DMS 273 (cell line): Measurements from ENCODE around the gene NSFL1C.

ENCODE experiments used
- DNase-seq: peaks from one replicate; lab custom pipeline; 2025; ENCODE audit not compliant: unreplicated experiment; lab: John Stamatoyannopoulos, UW

NSFL1C gene

DNA sequence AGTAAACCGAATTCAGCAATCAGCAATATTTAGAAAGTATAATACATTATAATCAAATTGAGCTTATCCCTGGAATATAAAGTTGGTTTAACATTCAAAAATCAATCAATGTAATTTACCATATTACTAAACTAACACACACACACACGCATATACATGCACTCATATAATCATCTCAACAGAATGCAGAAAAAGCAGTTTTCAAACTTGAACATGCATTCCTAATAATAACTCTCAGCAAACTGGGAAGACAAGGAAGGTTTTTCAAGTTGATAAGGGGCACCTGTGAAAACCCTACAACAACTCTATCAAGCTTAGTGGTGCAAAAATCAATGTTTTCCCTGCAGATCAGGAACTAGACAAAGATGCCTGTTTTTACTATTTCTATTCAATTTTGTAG lies 19.9 kb upstream of the NSFL1C start:
- DNase-seq, result no peak

DNA sequence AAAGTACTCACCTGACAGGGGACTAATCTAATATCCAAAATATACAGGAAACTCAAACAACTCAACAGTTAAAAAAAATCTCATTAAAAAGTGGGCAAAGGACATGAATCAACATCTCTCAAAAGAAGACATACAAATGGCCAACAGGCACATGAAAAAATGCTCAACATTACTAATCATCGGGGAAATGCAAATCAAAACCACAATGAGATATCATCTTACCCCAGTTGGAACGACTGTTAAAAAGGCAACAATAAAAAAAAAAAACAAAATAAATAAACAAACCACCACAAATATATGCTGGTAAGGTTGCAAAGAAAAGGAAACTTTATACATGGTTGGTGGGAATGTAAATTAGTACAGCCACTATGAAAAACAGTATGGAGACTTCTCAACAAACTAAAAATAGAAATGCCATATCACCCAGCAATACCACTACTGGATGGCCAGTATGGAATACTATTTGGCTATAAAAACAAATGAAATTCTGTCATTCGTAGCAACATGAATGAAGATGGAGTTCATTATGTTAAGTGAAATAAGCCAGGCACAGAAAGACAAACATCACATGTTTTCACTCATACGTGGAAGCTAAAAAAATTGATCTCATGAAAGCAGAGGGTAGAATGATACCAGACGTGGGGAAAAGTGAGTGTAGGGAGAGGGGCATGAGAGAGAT lies 17.9 kb upstream of the NSFL1C start:
- DNase-seq, result no peak

DNA sequence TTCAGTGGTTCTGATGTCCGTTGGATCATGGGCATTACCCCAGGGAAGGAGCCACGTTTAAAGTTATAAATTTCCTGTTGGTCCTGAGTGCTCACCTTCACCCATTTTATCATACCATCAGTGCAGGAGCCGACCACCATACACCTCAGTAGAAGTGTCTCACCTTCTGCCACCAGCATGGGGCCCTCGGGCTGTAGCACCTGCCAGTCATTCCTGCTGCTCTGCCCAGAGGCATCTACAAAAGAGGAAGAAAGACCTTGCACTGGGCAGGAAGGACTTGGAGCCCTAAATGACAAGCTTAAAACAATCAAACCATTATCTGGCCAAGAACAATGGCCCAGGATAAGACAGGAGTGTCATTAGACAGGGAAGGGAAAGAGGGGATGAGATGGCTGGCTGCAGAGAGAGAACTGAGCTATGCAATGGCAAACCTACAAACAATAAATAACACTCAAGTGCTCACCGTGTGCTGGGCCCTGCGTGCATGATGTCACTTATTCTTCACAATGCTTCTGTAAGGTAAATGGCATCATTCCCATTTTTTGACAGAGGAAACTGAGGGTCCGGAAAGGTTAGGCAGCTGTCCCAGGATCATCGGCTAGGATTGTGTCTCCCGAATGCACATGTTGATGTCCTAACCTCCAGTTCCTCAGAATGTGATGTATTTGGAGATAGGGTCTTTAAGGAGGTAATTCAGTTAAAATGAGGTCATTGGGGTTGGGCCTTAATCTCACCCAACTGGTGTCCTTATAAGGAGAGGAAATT lies 13.4 kb upstream of the NSFL1C start:
- no peak for DNase-seq

DNA sequence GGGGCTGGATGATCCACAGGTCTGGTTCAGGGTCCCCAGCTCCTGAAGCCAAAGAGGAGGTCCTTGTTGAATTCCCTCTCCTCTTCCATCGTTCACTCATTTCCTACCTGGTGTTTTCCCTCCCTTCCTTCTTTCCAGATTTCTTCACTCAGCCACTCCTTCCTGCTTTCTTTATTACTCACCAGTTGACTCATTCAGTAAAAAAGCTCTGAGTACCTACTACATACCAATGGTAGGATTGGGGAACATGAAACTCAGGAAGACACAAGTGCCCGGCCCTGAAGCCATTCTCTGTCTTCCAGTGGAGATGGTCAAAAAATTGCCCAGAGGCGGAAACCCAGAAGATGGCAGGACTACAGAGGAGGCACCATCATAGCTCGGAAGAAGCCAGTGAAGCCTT lies 11.9 kb upstream of the NSFL1C start:
- no peak for DNase-seq

DNA sequence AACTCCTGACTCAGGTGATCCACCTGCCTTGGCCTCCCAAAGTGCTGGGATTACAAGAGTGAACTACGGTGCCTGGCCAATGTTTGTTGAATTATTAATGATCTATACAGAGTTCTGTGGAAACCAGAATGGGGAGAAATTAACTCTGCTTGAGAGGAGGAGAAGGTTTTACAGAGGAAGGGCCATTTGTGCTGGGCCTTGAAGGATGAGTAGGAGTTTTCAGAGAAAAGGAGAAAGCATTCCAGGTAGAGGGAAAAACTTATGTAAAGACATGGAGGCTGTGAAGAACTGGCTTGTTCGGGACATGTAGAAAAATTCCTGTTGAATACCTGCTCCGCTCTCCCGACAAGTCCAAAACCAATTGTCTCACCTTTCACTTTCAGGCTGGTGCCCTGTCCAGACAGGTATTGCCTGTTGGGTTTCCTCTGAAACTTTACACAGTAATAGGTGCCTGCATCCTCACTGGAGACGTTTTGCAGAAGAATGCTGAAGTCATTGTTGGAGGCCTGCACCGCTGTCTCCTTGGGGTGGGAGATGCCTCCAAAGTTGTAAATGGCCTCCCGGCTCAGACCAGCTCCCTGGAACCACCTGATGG lies 11.3 kb upstream of the NSFL1C start:
- no peak for DNase-seq

DNA sequence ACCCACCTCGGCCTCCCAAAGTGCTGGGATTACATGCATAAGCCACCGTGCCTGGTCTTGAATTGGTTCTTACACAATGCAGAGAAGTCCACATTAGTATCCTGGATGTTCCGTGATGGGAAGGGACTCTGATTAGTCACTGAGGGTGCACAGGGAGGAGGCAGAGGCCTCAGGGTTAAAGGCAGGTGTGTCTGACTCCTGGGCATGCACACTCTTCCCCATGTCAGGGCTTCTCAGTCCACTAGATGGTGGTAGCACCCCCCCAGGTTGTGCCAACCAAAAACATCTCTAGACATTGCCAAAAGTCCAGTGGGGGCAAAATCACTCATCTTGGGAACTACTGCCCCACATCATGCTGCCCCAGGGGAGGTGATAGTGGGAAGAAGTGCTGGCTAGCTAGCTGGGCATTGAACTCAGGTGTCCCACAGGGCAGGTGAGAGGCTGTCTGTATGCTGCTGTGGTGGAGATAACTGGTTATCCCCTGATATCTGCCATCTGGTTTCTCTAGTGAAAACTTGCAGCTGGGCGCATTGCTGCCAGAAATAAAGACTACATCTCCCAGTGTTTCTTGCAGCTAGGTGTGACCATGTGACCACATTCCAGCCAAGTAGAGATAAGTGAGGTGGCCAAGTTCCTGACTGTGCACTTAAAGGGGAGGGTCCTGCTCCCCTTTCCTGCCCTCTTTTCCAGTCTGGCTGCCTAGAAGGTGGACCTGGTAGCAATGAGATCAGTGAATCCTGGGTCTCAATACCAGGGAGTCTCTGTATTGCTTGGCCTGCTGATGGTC lies 8.4 kb upstream of the NSFL1C start:
- DNase-seq, result peak; percentile 29

DNA sequence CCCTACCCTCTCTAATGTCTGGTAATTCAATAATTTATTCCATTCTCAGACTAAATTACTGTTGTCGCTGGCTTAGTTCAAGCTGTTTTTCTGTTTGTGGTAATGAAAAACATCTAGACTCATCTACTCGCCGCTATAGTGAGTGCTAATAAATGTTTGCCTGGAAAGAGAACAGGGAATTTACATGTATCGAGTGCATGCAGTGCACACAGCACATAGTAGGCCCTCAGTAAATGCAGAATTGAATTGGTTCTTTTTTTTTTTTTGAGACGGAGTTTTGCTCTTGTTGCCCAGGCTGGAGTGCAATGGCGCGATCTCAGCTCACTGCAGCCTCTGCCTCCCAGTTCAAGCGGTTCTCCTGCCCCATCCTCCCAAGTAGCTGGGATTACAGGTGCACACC lies 7.7 kb upstream of the NSFL1C start:
- DNase-seq, result no peak

DNA sequence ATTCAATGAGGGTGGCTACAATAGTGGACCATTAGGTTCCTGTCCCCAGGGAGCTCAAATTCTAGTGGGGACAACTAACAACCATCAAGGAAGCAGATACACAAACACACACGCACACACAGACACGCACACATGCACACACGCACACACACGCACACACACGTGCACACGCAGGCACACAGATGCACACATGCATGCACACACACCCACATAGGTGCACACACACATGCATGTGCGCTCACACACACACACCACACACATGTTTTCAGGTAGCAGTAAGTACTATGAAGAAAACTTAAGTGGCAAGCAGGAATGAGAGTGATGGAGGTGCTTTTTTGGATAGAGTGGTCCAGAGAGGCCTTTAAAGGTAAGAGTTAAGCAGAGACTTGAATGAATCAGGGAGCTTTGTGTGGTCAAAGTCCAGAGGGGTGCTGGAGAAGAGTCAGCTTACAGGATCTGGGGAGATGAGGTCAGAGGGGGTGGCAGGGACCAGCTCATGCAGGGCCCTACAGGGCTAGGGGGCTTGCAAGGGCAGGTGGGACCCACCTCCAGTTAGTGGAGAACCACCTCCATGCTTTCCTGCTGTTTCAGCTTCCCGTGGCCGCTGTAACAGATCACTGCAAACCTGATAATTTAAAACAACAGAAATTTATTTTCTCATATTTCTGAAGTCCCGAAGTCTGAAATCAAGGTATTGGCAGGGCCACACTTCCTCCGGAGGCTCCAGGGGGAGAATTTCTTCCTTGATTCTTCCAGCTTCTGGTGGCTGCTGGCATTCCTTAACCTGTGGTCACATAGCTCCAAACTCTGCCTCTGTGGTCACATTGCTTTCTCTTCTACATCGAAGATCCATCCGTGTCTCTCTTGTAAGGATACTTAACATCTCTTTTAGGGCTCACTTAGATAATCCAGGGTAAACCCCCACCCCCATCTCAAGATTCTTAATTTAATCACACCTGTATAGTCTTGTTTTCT lies 6.9 kb upstream of the NSFL1C start:
- no peak for DNase-seq

DNA sequence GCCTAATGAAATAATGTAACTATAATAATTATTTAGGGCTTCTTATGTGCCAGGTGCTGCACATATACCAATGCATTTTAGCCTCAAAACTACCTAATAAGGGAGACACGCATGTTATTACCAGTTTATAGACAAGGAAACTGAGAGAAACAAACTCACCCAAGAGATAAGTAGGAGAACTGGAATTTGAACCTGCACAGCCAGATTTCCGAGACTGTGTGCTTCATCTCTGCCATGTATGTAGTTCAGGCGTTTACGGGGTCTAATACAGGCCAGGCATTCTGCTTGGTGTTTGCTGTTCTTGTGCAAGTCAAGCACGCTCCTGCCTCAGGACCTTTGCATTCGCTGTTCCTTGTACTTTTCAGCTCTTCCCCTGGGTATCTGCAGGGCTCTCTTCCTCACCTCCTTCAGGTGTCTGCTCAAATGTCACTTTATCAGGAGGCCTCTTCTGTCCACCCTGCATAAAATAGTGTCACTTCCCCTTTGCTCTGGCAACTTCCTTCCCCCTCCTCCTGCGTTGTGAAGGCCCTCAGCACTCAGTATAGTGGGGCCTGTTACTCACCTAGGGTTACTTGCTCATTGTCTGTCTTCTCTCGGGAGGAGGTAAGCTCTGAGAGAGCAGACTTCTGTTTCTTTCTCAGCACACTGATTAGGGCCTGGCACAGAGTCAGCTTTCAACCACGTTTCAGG lies 6.1 kb upstream of the NSFL1C start:
- no peak for DNase-seq

DNA sequence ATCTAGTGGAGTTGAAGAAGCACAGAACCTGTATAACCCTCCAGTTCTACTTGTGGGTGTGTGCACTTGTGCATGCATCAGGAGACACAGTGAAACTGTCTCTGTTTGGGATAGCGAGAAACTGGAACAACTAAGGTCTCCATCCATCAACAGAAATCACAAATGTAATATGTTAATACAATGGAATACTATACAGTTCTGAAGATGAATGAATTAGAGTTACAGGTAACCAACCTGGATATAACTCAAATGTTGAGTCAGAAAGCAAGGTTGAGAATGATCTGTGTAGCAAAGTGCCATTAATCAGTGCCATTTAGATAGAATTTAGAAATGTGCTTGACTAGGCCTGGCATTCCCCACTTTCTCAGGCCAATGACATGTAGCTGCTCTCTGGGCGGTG lies 4.6 kb upstream of the NSFL1C start:
- no peak for DNase-seq

DNA sequence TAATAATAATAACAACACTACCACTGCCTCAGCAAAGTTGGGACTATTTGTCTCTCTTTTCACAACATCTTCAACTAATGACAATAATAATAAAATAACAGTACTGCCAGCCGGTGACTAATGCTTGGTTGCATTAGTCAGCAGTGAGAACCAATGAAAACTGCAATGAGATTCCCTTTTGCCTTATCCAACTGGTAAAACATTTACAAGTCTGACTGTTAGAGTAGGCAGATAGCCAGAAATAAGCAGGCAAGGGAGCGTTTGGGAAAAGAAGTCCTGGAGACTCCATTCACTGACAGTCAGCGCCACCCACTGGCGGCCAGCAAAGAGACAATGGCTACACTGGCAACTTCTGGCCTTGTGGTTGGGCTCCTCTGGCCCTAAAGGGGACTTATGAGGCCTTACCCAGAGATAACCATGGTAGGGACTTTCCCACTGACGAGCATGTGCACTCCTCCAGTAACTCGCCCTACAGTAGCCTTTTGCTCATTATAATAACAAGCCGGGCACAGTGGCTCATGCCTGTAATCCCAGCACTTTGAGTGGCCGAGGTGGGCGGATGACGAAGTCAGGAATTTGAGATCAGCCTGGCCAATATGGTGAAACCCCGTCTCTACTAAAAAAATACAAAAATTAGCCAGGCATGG lies 3.4 kb upstream of the NSFL1C start:
- peak; percentile 91 for DNase-seq

DNA sequence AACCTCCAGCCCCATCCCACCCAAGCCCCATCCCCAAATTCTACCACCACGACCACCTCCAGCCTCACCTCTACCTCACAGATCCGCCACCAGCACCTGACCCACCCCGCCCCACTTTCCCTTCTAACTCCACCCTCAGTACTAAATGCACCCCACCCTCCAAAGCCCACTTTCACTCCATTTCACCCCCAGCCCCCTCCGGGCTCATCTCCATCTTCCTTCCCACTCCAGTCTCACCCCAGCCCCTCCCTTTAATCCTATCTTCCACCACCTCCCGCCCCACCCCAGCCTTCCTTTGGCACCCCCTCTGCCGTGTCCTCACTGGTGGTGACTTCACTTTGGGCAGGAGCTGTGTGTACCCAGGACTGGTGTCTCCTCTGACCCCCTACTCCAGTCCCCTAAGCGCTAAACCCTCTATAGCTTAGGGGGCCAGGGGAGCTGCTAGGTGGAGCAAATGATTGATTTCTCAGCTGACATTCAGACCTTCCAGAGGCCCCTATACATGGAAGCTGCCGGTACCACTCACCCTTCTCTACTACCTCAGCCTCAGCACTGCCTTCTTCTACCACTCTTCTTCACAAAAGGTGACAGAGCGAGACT lies 2.8 kb upstream of the NSFL1C start:
- no peak for DNase-seq

DNA sequence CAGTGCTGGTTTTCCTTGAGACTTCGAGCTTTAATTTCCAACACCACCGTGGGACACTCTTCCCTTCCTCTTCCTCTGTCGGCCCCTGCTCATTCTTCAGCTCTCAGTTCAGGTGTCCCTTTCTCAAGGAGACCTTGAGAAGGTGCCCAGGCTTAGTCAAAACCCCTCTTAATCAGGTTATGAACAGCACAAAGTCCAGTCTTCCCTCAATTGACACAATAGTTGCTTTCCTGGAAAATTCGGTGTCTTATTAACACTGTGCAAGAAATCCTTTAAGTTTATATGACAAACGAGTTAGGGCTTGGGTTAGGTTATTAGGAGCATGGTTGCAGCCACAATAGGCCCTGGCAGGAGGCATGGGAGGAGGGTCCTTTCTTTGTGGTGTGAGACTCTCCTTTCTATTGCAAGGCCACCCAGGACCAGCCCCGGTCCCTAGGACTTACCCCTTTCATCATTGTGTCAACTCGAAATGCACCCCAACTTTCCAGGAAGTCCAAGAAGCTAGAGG lies 1.5 kb upstream of the NSFL1C start:
- DNase-seq, result no peak

DNA sequence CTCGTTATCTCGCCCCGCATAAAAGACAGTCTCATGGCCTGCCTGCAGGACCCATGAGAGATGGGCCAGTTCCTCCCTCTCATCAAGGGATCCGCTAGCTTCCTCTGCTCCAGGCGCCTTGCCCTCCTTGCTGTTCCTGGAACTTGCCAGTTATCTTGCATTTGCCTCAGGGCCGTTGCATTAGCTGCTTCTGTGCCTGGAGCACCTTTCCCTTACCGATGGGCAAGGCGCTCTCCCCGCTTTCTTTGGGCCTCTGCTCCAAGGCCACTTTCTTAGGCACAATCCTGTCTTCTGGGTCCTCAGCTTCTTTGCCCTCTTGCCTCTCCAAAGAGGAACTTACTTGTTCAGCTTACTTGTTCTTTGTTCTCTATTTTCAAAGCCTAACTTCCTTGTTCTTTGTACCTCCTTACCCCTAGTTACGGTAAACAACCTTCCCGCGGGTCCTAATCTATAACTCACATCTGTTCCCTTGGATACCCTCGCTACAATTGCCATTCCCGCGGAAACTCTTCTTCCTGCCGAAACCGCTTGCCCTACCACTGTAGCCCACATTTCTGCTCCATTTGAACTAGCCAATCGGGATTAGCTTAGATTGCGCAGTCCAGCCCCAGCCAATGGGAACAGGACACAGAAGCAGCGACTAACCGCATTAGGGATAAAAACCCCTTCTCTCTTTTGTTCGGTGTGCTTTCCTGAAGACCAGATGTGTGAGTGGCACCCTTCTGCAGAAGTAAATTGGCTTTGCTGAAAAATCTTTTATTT lies 887 bp upstream of the NSFL1C start:
- peak; percentile 35 for DNase-seq

DNA sequence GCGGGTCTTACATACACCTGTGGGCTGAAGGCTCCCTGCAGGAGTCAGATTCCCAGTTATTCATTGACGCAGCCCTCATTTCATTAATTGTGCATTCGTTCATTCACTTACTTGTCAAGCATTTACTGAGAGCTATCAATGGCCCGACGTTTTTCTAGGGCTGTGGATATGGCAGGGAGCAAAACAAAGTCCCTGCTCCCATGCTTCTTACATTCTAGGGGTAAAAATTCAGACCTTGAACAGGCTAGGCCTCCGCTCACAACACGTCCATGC lies 369 bp upstream of the NSFL1C start:
- DNase-seq, result no peak

DNA sequence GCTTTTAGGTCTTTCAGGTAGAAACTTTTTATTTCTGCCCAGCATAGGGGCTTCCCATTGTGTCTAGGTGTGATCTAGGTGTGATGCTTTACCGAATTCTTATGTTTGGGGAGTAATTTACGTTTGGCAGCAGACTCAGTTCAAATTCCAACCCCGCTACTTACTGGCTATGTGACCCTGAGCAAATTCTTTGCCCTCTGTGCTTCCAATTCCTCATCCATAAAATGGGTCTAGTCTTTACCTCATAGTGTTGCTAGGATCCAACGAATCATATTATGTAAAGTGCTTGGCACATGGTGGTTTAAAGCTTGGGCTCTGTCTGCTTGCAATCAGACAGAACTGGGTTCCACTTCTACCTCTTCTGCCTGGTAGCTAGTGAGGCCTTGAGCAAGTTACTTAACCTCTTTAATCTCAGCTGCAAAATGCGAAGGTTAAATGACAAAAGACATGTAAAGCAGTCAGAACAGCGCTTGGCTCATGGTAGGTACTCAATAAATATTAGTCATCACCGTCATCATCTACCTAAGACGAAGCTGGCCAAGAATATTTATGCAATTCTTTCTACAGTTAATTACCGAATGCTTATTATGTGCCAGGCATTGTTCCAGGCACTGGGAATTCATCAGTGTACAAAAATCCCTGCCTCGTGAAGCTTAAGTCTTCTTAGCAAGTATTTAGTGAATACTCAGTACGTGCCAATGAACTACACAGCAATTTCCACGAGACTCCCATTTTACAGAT lies 1.0 kb downstream of the NSFL1C start:
- DNase-seq, result no peak

DNA sequence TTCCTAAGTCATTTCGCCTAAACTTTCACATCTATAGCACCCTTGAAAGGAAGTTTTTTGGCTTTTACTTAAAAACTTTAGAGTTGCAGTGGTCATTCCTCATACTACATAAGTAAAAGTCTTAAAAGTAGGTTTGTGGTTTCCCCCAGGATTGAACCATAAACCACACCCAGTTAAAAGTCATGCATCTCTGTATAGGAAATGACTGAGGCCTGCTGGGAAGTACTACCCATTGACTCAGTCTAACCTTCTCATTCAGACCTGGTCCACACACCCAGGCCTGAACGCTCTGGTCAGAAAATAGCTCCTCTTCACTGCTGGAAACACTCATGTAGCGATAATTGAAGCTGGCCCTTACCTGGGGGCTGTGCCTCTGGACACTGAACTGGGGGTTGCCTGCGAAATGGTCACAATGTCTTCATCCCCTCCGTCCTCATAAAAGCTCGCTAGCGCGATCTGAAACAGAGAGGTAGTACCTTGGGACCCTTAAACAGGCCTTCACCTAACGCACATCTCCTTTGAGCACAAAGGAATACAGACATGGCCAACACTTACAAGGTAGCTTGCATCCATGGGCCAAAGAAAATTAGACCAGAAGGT lies 2.6 kb downstream of the NSFL1C start:
- no peak for DNase-seq
